GM12874 (cell line): ENCODE results near the gene COL5A1.

Experiments used
- TF ChIP-seq, protein P1 (sequence below): IDR thresholded peaks from 2 replicates; pipeline ENCODE4 v1.5.1; 2011; ENCODE audit warnings: low read depth, mild to moderate bottlenecking, control low read depth, low read length, moderate library complexity; ENCODE audit not compliant: insufficient read depth

Gene COL5A1

GRCh38 chr9:134808447-134808792, 166.8 kb downstream of the COL5A1 start:
- TF ChIP-seq, protein P1, sequence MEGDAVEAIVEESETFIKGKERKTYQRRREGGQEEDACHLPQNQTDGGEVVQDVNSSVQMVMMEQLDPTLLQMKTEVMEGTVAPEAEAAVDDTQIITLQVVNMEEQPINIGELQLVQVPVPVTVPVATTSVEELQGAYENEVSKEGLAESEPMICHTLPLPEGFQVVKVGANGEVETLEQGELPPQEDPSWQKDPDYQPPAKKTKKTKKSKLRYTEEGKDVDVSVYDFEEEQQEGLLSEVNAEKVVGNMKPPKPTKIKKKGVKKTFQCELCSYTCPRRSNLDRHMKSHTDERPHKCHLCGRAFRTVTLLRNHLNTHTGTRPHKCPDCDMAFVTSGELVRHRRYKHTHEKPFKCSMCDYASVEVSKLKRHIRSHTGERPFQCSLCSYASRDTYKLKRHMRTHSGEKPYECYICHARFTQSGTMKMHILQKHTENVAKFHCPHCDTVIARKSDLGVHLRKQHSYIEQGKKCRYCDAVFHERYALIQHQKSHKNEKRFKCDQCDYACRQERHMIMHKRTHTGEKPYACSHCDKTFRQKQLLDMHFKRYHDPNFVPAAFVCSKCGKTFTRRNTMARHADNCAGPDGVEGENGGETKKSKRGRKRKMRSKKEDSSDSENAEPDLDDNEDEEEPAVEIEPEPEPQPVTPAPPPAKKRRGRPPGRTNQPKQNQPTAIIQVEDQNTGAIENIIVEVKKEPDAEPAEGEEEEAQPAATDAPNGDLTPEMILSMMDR = no peak

DNA sequence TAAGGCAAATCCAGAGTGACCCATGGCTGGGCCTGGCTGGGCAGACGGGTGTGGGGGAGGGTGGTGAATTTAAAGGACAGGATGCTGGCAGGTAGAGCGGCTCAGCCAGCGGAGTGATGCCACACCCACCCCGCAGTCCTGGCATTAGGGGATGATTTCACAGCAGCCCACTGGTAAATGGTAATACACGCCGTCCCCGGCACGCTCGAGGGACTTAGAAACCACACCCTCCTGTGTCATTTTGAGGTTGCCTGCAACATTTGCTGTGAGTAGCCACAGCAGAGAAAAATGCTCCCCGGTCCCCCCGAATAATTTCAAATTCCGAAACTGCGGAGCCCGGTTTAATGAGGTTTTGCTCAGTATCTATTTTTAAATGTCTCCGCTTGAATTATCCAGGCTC, 167.7 kb downstream of the COL5A1 start:
- TF ChIP-seq, protein P1 = no peak

GRCh38 chr9:134809826-134810225, 168.2 kb downstream of the COL5A1 start:
- TF ChIP-seq, protein P1 = no peak

- TF ChIP-seq, protein P1 = no peak
Measured at GRCh38 chr9:134811079-134811672, 169.6 kb downstream of the COL5A1 start.

DNA sequence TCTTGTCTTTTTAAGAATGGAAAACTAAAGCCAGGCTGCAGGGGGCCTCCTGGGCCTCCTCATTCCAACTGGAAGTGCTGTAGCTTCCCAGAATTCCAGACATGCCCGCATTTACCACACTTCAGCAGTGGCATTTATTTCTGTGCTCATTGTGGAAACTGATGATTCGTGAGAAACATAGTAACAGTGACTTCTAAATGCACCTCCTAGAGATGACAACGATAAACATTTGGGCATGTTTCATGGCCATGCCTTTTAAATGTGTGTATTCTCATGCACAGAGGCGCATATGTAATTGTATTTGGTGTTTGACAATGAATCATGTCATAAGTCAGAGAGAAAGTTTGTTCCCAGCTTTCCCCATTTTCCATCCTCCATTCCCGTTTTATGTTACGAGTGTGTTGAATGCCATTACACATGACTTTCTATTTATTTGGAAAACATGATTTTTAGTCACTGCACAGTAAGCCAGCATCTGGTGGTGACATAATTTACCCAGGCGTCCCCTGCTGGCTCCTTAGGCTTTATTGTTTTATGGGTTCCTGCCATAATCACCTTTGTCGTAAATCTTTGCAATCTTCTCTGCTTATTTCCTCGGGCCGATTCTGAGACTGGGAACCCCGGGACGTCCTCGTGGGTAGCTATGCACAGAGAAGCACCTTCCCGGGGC, 170.2 kb downstream of the COL5A1 start:
- TF ChIP-seq, protein P1 = no peak

DNA sequence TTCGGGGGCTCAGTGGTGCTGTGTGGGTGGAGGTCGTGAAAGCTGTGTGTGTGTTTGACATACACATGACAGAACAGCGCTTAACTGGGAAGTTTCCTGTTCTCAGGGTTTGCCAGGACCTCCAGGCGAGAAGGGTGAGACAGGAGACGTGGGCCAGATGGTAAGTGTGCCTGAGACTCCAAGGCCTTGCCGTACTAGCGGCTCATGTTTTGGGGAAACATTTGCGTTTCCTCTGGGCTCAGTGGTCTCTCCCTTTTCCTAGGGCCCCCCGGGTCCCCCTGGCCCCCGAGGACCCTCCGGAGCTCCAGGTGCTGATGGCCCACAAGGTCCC, 170.7 kb downstream of the COL5A1 start:
- TF ChIP-seq, protein P1 = no peak

- TF ChIP-seq, protein P1 = no peak
Measured at GRCh38 chr9:134813841-134814240, 172.2 kb downstream of the COL5A1 start.
